ENCODE measurements around the gene WWOX. TPM values are rescaled to one million over a fixed set of nuclear protein-coding genes. Genes with fewer than 3 reads are reported as not detected.

WWOX gene
- total and polyA plus RNA-seq, 2 donors (not counting 3 experiments of a cell fraction or from before 2014, with no cell fraction given), result 6.2 to 12.5 TPM

- Histone ChIP-seq H3K27me3 (ENCODE audit: control insufficient read depth in 2 of 2, insufficient read depth in 2 of 2, low read length in 2 of 2) (no peaks in the 10 kb centered on the region), H3K9me3 (replicated peaks; ENCODE audit: control insufficient read depth, insufficient read depth, low read length) (peaks cover 5% of the 10 kb centered on the region), H3K9ac (replicated peaks; ENCODE audit: extremely low read depth, insufficient read depth, low read length) (no peak overlapping the region), H3K36me3 (ENCODE audit: control insufficient read depth in 2 of 2, extremely low read depth in 1 of 2, insufficient read depth in 2 of 2, low read length in 2 of 2) (no peaks in the 10 kb centered on the region), H3K4me3 (replicated peaks in 1 of 3; ENCODE audit: insufficient read depth in 1 of 3, low read depth in 1 of 3, low read length in 3 of 3) (no peak overlapping the region), H3K9me1 (replicated peaks; ENCODE audit: control insufficient read depth, extremely low read depth, insufficient read depth, low read length) (no peaks in the 10 kb centered on the region), H3K27ac (ENCODE audit: insufficient read depth, low read depth, low read length) (no peak overlapping the region), H4K20me1 (replicated peaks; ENCODE audit: control insufficient read depth, extremely low read depth, insufficient read depth, low read length) (no peaks in the 10 kb centered on the region), H2AFZ (ENCODE audit: low read depth, low read length) (no peak overlapping the region), H3K79me2 (ENCODE audit: control insufficient read depth, insufficient read depth, low read length) (no peaks in the 10 kb centered on the region), H3K4me2 (ENCODE audit: insufficient read depth, low read length) (no peak overlapping the region), H3K4me1 (ENCODE audit: control insufficient read depth, extremely low read depth, insufficient read depth, low read length) (no peaks in the 10 kb centered on the region)
- intact Hi-C loops (cut with micrococcal nuclease), result no loop called here
- FAIRE-seq (no peak), DNase-seq (ENCODE audit: low read depth, low spot score) (no peak)
- ChIA-PET POLR2A (no interaction called here), CTCF (no interaction called here)
- TF ChIP-seq POLR2AphosphoS5 (IDR thresholded peaks at IDR 0.05; ENCODE audit: insufficient read depth, low read depth, low read length), result no peak
- no peak for TF ChIP-seq EZH2 (IDR thresholded peaks at IDR 0.05; ENCODE audit: borderline replicate concordance, low read depth, low read length, severe bottlenecking)
- no peak for TF ChIP-seq JUN (IDR thresholded peaks at IDR 0.05; ENCODE audit: borderline replicate concordance, insufficient read depth, insufficient read length, low read depth)
- no peak for TF ChIP-seq MAX (IDR thresholded peaks at IDR 0.05; ENCODE audit: insufficient read depth, insufficient read length)
- no peak for TF ChIP-seq GATA2 (IDR thresholded peaks at IDR 0.05; ENCODE audit: insufficient read depth, insufficient read length, low read depth, low read length)
- dilution Hi-C loops (cut with MboI; ENCODE audit: extremely low pct_ligation_motif_present, low sequenced_read_pairs), result no loop called here
- BruUV-seq (replicated peaks), result no TSS peak
These were observed 457.0 kb downstream of the WWOX start for GRCh38 chr16:78556421-78556820.

GRCh38 chr16:78560997-78561396 is 461.5 kb downstream of the WWOX start:
- no TSS peak for BruUV-seq (replicated peaks)

More at GRCh38 chr16:78560997-78561396, 461.5 kb downstream of the WWOX start:
- ChIA-PET POLR2A (no interaction called here), CTCF (no interaction called here)
- Histone ChIP-seq H2AFZ (ENCODE audit: low read depth, low read length) (no peak overlapping the region), H3K27ac (ENCODE audit: insufficient read depth, low read depth, low read length) (no peak overlapping the region), H3K4me1 (ENCODE audit: control insufficient read depth, extremely low read depth, insufficient read depth, low read length) (no peaks in the 10 kb centered on the region), H3K79me2 (ENCODE audit: control insufficient read depth, insufficient read depth, low read length) (no peaks in the 10 kb centered on the region), H3K9me3 (replicated peaks; ENCODE audit: control insufficient read depth, insufficient read depth, low read length) (peaks cover 6% of the 10 kb centered on the region), H3K9me1 (replicated peaks; ENCODE audit: control insufficient read depth, extremely low read depth, insufficient read depth, low read length) (no peaks in the 10 kb centered on the region), H3K9ac (replicated peaks; ENCODE audit: extremely low read depth, insufficient read depth, low read length) (no peak overlapping the region), H3K27me3 (ENCODE audit: control insufficient read depth in 2 of 2, insufficient read depth in 2 of 2, low read length in 2 of 2) (no peaks in the 10 kb centered on the region), H3K4me3 (replicated peaks in 1 of 3; ENCODE audit: insufficient read depth in 1 of 3, low read depth in 1 of 3, low read length in 3 of 3) (no peak overlapping the region), H3K4me2 (ENCODE audit: insufficient read depth, low read length) (no peak overlapping the region), H4K20me1 (replicated peaks; ENCODE audit: control insufficient read depth, extremely low read depth, insufficient read depth, low read length) (no peaks in the 10 kb centered on the region), H3K36me3 (ENCODE audit: control insufficient read depth in 2 of 2, extremely low read depth in 1 of 2, insufficient read depth in 2 of 2, low read length in 2 of 2) (no peaks in the 10 kb centered on the region)
- dilution Hi-C loops (cut with MboI; ENCODE audit: extremely low pct_ligation_motif_present, low sequenced_read_pairs), result no loop called here
- intact Hi-C loops (cut with micrococcal nuclease), result no loop called here
- TF ChIP-seq GATA2 (IDR thresholded peaks at IDR 0.05; ENCODE audit: insufficient read depth, insufficient read length, low read depth, low read length) (no peak), POLR2AphosphoS5 (IDR thresholded peaks at IDR 0.05; ENCODE audit: insufficient read depth, low read depth, low read length) (no peak), FOS (IDR thresholded peaks at IDR 0.05; ENCODE audit: borderline replicate concordance, insufficient read depth, low read length) (no peak), POLR2A (IDR thresholded peaks at IDR 0.05; ENCODE audit: low read depth, low read length) (no peak), JUN (IDR thresholded peaks at IDR 0.05; ENCODE audit: borderline replicate concordance, insufficient read depth, insufficient read length, low read depth) (no peak)
- DNase-seq (ENCODE audit: low read depth, low spot score) (no peak), FAIRE-seq (no peak)
